DMS53 treated with DMSO at 0.1 percent for 48 hours (cell line): ENCODE data around the gene OR10H3.
"Not testable (repeated sequence)": the region's sequence is repeated elsewhere in the genome, so short reads cannot be mapped to it uniquely, and the experiment has no call there.

Experiments
- DNase-seq: peaks from one replicate; lab custom pipeline; 2025; ENCODE audit not compliant: unreplicated experiment; lab: John Stamatoyannopoulos, UW

Gene OR10H3

DNA sequence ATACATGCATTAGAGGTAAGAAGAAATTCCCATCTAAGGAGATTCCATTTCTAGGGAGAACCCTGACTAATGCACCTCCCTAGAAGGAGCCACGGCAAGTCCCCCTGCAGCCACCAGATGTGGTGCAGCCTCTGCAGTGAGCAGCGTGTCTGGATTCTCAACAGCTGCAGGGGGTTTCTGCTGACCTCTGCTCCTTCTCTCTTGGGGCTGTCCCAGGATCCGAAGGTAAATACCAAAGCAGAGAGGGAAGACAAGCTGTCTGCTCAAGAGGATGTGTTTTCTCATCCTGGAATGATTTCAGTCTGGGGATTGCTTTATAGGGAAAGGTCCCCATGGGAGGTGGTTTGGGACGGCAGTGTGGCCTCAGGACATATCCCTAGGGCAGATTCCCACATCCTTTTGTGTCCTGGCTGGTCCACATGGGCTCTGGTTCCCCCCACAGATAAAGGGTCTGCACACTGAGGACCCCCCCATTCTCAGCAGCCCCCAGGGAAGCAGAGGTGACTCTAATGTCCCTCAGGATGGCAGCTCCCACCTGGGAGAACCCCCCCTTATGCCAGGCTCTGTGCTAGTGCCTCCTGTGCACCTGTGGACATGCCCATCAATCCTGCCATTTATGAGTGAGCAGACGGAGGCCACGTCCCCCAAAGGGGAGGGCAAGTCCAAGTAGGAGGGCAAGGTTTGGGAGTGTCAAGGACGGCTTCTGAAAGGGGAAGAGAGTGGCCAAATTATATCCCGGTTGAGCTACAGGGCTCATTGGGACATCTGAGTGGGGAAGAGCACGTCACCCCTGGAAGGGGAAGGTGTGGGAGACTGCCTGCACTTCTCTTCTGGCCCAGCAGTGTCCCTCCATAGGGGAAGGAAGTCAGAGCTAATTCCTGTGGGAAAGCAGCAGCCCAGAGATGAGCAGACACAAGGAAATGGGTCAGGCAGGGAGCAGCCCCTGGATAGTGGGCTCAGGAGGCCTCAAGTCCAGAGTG, 39.5 kb downstream of the OR10H3 start:
- DNase-seq: no peak

DNA sequence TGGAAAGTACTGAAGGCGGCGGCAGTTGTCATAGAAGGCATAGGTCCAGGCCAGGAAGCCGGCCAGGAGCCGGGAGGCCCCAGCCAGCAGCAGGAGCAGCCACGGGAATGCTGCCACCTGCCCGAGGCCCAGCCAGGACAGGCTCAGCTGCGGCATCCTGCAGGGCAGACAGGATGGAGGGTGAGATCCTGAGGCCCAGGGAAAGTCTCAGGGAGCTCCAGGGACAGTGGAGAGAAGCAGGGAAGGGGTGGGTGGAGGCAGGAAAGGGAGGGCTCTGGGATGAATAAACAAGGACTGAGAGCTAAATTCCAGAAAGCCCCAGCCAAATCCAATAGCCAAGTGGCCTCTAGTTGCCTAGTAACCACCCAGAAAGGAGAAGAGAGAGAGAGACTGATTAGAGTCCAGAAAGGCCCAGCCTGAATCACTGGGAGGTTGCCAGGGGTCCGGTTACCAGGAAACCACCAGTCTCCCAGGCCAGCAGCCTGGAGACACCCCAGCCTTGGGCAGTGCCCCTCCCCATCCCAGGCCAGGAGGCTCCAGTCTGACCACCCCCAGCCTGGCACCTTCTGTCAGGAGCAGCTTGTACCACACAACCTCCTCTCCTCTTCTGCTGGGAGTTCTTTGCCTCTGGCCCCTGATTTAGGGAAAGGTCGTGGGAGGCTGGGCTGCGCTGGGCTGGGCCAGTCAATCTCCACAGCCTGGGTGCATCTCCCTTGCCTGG, 42.1 kb downstream of the OR10H3 start:
- DNase-seq: no peak

DNA sequence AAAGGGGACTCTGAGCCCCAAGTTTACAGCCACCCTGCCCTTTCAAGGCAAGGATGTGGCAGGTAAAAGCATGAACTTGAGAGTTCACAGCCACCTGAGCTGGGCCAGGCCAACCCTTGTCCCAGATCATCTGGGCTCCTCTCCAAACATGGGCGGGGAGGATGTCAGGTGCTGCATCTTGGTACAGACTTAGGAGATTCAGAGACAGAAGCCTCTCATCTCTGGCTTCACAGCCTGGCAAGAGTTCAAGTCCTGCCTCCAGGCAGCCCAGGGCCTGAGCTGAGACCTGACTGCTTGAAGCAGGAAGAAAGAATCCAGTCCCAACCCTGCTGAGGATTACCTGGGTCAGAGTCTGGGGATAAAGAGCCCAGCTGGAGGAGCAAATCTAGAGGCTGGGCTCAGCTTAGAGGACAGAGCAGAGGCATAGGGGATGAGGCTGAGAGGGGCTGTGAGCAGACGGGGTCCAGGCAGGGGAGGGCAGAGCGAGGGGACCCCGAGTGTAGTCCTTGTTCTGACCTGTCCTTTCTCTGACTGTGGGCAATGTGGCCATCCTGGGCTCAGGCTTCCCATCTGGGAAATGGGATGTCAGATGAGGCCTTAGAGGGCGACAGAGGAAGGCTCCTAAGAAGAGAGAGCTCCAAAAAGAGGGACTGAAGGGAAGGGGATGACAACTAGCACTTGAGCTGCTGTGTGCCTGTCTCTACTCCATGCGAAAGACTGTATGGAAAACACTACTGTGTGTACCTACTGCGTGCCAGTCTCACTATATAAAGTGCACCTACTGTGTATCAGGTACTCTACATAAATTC, 43.0 kb downstream of the OR10H3 start:
- no peak for DNase-seq

DNA sequence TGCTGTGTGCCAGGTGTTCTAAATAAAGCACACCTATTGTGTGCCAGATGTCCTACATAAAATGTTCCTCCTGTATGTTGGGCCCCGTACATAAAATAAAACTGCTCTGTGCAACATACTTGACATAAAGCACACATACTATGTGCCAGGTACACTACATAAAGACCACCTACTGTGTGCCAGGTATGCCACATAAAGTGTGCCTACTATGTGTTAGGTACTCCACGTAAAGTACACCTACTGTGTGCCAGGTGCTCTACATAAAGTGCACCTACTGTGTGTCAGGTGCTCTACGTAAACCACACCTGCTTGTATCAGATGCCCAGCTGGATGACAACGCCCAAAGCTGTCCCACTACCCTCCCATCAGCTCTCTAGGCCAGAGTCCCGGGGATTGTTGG, 43.9 kb downstream of the OR10H3 start:
- DNase-seq: no peak

DNA sequence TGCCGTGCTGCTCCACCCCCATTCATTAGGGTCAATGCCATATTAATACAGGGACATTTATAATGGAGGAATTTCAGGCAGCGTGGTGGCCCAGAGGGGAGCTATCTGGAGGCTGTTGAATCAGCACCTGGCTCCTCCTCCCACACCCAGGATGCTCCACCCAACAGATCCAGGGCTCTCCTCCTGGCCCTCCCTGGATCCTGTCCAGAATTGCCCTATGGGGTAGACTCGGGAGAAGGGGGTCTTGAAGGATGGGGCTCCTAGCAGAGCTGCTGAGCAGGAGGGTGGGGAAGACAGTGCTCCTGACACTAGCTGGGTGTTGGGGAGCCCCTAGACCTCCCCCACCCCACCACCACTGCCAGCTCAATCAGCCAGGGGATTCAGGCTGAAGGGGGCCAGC, 44.4 kb downstream of the OR10H3 start:
- DNase-seq: no peak

DNA sequence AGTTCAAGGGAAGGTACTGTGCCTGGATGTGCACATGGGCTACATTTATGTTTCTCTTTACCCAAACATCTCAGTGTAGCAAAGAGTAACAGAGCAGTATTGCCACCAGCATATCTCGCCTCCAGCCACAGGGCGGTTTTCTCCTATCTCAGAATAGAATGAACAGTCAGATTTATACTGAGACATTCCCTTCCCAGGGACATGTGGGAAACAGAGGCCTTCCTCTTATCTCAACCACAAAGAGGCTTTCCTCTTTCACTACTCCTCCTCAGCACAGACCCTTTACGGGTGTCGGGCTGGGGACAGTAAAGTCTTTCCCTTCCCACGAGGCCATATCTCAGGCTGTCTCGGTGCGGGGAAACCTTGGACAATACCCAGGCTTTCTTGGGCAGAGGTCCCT, 45.1 kb downstream of the OR10H3 start:
- DNase-seq: not testable (repeated sequence)

DNA sequence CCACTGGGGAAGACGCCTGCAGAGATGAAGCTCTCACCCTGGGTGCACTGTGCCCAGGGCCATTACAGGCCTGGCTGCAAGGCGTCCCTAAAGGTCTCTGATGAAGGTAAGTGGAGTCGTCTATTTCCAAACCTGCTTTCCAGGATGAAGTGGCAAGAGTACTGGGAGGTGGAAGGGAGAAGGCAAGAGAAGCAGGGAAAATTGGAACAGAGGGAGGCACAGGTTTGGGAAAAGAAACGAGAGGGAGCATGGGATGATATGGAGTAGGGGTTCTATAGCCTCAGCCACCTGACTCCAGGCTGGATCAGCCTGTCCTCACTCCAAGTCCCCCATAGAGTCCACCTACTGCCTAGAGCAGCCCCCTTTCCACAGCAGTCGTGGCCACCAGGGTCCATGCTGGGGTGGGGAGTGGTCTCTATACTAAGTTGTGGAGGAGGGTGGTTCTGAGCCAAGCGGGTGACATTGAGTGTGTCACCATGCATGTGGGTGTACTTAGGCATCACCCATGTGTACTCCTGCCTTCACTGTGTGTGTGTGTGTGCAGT, 49.9 kb downstream of the OR10H3 start, which contains the start of gene OR10H5:
OR10H5 (plus strand) TSS at position 51 of the 545 bp plus-strand sequence. CDS start 6,388 bp downstream, outside the sequence.
- no peak for DNase-seq

DNA sequence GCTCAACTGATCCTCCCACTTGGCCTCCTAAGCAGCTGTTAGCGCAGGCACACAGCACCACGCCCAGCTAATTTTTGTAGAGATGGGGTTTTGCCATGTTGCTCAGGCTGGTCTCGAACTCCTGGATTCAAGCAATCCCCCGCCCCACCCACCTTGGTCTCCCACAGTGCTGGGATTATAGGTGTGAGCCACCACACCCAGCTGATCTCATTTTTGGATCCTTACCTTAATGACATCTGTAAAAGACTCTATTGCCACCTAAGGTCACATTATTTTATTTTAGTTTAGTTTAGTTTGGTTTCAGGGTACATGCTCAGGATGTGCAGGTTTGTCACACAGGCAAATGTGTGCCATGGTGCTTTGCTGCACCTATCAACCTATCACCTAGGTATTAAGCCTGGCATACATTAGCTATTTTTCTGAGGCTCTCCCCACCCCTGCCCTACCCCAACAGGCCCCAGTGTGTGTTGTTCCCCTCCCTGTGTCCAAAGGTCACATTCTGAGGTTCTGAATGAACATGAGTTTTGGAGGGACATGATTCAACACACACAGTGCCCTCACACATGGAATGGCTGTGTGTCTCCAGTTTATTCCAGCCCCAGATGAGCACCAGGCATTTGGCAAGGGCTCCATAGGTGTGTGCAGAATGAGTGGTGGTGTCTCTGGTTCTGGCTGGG, 50.9 kb downstream of the OR10H3 start:
- no peak for DNase-seq

DNA sequence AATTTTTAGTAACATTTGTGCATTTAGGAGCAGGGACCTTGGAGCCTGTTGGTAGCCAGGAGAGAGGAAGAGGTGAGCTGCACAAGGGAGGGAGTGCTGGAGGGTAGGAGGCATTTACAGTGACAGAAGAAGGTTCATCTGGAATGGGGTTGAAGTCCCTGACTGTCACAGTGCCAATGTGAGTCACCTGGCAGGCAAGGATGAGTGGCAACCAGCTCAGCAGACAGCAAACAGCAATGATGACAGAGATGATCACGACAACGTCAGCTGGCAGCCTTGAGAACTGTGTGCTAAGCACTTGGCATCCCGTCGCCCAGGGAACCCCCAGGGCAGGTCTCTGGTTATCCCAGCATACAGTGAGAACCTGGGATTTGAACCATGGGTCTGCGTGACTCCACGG, 52.3 kb downstream of the OR10H3 start:
- DNase-seq: no peak
